GM12873 (cell line): Measurements from ENCODE around the gene GHSR.

Experiments
- CTCF ChIP-seq: IDR thresholded peaks from 2 replicates; pipeline ENCODE4 v1.5.1; 2012; ENCODE audit warnings: low read depth, mild to moderate bottlenecking, moderate library complexity, low read length, control low read depth; ENCODE audit not compliant: insufficient read depth; ENCODE audit errors: missing control alignments

The GHSR gene

DNA sequence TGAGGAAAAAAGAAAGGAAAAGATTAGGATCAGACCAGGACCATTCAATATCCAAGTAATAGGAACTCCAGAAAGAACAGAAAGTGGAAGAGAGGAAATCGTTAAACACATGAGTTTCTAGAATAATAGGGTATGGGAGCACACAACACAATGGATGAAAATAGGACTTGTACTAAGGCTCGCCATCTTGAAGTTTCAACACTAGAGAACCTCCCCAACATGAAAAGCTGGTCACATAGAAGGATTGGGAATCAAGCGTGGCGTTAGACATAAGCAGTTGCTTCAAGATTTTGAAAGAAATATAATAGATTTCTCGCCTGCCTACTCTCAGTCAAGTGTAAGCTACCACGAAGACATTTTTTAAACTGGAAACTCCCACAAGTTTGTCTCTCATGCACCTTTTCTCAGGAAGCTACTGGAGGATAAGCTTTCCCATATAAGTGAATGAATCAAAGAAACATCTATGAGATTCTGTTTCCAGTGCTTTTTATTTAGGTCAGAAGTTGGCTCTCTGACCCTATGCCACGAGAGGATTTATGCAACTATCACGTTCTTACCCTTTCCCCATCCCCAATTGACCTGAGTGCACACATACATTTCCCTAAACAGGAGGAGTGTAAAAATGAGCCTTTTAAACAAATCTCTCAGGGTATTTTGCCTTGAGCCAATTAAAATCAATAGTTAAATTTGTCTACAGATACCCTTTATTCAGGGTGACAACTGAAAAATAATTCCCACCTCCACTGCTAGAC is 45.2 kb downstream of the GHSR start:
- no peak for TF ChIP-seq CTCF

DNA sequence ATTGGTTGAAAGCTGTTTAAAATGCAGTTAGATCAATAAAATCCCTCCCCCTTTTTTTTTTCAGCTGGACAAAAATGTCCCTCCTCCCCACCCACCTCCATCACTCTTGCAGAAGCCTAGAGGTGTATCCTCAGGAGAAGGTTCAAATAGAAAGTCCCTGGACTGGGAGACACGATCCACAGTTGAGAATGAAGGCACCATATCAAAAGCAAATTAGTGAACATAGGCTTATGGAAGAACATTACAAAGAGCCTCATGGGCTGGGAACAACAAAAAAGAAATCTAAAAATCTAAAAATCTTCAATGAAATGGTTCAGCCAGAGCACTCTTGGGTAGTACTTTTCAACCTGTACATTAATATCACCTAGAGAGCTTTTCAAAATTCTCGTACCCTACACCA is 46.2 kb downstream of the GHSR start:
- TF ChIP-seq CTCF, result no peak

DNA sequence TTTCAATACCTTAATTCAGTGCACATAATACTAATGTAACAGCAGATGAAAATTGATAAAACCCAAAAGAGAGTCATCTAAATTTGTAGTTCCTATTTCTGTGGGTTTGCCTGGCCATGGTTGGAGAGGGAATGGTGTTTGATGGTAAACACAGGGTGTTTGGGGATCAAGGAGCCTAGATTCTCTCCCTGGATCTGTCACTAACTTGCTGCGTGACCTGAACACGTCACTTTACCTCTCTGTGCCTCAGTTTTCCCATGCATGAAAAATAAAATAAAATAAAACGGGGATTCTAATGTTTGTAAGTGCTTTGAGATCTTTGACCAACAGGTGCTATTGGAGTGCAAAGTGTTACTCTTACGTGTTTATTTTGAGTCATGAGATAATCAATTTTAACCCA is 49.8 kb downstream of the GHSR start:
- TF ChIP-seq CTCF, result no peak

DNA sequence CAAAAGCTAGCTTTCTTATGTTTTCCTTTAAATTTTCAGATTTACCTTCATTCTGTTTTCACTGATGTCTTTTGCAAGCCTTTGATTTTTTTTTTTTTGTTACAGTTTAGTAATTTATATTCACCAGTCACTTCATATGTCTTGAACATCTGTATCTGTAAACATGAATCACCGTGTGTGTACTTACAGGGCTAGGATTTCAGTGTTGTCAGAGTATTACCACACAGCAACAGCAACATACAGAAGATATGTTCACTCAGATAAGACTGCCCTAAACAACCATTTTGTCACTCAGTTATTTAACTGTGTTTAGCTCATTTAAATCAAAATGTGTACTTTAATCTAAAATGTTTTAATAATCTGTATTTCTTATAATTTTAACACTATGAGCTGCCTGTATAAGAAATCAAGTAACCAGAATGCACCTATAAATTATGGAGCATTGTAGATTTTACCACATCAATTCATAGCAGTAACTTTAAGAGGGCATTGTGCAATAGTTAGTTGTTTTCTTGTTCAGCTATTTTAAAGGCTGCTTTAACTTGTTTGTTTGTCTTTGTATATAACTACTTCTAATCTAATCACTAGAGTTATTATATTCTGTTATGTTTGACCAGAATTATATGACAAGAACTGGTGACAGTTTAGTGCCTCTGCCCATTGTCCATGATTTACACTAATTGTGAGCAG is 50.4 kb downstream of the GHSR start:
- no peak for TF ChIP-seq CTCF

DNA sequence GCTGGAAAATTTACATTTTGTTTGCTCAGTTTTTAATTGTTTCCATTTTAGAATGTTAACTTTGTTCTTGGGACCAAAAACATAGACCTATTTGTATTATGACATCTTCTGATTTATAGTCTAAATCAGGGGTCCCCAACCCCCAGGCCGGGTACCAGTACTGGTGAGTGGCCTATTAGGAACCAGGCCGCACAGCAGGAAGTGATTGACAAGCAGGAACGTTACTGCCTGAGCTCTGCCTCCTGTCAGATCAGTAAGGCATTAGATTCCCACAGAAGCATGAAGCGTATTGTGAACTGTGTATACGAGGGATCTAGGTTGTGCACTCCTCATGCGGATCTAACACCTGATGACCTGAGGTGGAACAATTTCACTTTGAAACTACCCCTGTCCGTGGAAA is 51.9 kb downstream of the GHSR start:
- TF ChIP-seq CTCF, result no peak

DNA sequence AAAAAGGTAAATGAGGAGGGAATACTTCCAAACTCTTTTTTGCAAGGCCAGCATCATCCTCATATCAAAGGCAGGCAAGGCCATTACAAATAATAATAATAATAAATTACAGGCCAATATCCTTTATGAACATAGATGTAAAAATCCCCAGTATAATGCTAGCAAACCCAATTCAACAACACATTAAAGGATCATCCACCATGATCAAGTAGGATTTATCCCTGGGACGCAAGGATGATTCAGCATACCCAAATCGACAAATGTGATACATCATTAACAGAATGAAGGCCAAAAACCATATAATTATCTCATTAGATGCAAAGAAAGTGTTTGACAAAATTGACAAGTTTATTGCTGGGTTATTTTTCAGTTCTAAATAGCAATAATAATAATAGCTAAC is 53.6 kb downstream of the GHSR start:
- no peak for TF ChIP-seq CTCF
